Measurements from ENCODE around the gene MTRR.
"Not testable (repeated sequence)": the region's sequence is repeated elsewhere in the genome, so short reads cannot be mapped to it uniquely, and the experiment has no call there.

Gene MTRR

DNA sequence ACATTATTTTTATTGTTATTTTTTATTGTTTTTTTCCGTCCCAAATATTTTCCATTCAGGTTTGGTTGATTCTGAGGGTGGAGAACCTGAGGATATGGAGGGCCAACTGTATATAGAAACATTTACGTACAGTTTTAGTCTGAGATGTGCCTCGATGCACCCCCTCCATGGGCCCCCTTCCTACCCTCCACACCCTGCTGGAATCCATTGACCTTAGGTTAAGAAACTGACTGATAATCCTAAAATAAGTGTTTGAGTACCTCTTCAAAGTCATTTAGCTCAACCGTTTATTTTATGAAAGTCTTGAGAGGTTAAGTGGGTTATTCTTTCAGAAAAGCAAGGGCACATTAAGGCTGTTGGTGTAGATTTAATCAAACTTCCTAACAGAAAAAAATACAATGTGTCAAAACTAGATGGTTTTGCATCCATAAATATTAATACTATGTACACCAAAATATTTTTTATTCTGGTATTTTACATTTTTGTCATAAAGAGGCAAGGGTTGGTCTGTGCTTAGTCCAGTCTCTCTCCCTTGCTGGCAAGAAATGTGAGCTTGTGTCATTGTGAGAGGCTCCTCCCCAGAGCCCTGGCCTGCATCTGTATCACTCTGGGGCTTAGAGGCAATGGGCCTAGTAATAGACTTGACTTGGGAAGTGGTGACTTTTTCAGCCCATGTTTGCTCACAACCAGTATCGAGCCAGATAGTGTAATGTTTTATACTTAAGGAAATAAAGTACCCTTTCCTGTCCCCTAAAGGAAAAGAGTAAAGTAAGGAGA, 15.7 kb downstream of the MTRR start:
- Histone ChIP-seq H3K4me3 (no peak overlapping the region), H3K4me1 (no peaks in the 10 kb centered on the region), H3K9me3 (no peaks in the 10 kb centered on the region), H3K27me3 (ENCODE audit: low read depth) (no peaks in the 10 kb centered on the region), H3K36me3 (replicated peaks) (peaks cover 72% of the 10 kb centered on the region)
- no peak for DNase-seq (ENCODE audit: low spot score in 2 of 2)
- in situ Hi-C loops (cut with MboI; ENCODE audit: low sequenced_read_pairs): no loop called here

DNA sequence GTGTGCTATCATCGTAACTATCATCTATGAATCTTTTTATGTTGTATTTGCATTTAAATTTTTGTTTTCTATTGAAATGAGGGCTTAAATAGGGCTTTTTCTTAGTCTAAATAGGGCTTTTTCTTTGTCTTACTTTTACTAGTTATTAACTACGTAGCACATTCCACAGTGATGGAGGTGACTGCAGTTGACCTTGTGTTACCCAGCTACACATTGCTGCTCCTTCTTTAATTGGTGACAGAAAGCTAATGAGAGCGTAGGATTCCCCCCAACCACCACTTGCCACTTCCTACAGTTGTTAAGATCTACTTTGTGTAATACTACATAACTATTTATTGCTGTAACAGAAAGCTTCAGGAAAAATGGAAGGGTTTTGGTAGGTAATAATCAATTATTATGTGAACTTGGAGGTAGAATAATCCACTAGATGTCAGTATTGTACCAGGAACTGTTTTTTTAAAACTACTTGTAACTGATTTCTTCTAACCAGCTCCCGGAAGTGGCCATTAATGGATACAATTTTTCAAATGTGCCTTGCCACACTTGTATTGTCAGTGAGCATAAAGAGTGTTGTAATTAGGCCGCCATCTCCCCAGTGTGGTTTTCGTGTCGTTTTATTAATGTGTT, 18.0 kb downstream of the MTRR start:
- peak in 1 of 2 experiments; percentile 50 for DNase-seq (ENCODE audit: low spot score in 2 of 2)
- in situ Hi-C loops (cut with MboI; ENCODE audit: low sequenced_read_pairs): no loop called here
- H3K4me3 ChIP-seq: no peak overlapping the region
- H3K36me3 ChIP-seq (replicated peaks): peaks cover 74% of the 10 kb centered on the region
- no peaks in the 10 kb centered on the region for H3K4me1 ChIP-seq
- no peaks in the 10 kb centered on the region for H3K27me3 ChIP-seq (ENCODE audit: low read depth)
- H3K9me3 ChIP-seq: no peaks in the 10 kb centered on the region

DNA sequence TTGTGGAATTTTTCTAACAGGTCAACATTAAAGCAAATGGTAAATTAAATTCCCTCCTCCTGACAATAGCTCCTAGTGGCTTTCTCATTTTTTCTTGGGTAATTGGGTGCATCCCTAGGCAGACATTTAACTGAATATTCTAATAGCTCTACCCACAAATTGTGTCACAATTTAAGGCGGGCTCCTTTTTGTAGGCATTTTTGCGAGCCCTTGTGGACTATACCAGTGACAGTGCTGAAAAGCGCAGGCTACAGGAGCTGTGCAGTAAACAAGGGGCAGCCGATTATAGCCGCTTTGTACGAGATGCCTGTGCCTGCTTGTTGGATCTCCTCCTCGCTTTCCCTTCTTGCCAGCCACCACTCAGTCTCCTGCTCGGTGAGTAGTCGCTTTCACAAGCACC, 20.0 kb downstream of the MTRR start:
- peaks cover 79% of the 10 kb centered on the region for H3K36me3 ChIP-seq (replicated peaks)

DNA sequence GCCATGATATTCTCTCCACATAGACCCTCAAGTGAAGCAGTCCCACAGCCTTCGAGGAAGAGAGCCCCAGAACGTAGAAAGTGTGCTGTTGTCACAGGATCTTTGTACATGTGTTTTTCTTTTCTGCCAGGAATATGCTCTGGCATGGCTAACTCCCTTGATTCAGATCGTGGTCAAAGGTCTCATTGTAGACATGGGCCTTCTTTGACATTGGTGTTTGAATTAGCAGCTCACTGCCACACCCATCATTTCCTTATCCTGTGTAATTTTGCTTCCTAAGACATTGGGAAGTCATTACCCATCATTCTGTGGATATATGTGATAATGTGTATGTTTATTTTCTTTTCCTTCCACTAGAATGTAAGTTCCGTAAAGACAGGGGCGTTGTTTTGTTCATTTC, 25.5 kb downstream of the MTRR start:
- DNase-seq (ENCODE audit: low spot score in 2 of 2): no peak
- Histone ChIP-seq H3K36me3 (replicated peaks) (peaks cover 89% of the 10 kb centered on the region), H3K9me3 (no peaks in the 10 kb centered on the region), H3K4me1 (no peaks in the 10 kb centered on the region), H3K4me3 (no peak overlapping the region), H3K27me3 (ENCODE audit: low read depth) (no peaks in the 10 kb centered on the region)
- in situ Hi-C loops (cut with MboI; ENCODE audit: low sequenced_read_pairs): no loop called here

More for the DNA sequence above, 20.0 kb downstream of the MTRR start:
- H3K4me3 ChIP-seq: no peak overlapping the region
- no peaks in the 10 kb centered on the region for H3K4me1 ChIP-seq
- in situ Hi-C loops (cut with MboI; ENCODE audit: low sequenced_read_pairs): no loop called here
- H3K9me3 ChIP-seq: no peaks in the 10 kb centered on the region
- H3K27me3 ChIP-seq (ENCODE audit: low read depth): no peaks in the 10 kb centered on the region
- DNase-seq (ENCODE audit: low spot score in 2 of 2): no peak

DNA sequence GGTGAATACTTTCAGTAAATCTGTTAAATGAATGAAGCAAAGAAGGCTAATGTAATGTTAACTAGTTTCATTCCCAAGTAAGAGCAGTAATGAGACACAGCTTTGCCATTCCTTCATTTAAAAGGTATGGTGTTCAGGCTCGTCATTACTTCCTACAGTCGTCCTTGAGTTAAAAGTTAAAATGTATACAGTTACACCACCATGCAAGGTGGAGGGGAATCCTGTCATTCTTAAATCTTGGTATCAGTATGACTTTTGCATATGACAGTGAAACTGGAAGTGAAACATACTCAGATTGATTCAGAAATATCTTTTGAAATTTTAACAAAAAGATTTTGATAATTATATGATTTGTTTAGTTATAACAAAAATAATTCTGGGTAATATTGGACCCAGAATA, 25.9 kb downstream of the MTRR start:
- Histone ChIP-seq H3K27me3 (ENCODE audit: low read depth) (no peaks in the 10 kb centered on the region), H3K9me3 (no peaks in the 10 kb centered on the region), H3K36me3 (replicated peaks) (peaks cover 88% of the 10 kb centered on the region), H3K4me1 (no peaks in the 10 kb centered on the region), H3K4me3 (no peak overlapping the region)
- no peak for DNase-seq (ENCODE audit: low spot score in 2 of 2)
- in situ Hi-C loops (cut with MboI; ENCODE audit: low sequenced_read_pairs): no loop called here

DNA sequence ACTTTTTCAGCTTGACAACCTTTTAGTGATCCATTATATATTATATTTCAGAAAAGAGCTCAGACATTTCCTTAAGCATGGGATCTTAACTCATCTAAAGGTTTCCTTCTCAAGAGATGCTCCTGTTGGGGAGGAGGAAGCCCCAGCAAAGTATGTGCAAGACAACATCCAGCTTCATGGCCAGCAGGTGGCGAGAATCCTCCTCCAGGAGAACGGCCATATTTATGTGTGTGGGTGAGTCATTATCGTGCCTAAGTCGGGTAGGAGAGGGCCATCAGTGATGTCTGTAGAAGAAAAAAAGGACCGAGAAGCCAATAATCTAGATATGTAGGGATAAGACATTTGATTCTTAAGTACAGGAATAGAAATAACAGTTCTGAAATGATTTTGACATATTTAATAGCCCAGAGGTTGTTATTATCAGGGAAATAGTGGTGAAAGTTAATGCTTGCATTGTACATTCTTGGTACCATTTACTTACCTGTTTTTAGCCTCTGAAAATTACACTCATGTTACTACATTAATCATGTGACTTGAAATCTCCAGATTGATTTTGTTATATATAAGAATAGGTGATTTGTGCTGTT, 28.2 kb downstream of the MTRR start:
- Histone ChIP-seq H3K36me3 (replicated peaks) (peaks cover 88% of the 10 kb centered on the region), H3K4me3 (no peak overlapping the region), H3K9me3 (no peaks in the 10 kb centered on the region), H3K4me1 (no peaks in the 10 kb centered on the region), H3K27me3 (ENCODE audit: low read depth) (no peaks in the 10 kb centered on the region)
- in situ Hi-C loops (cut with MboI; ENCODE audit: low sequenced_read_pairs): no loop called here
- peak; percentile 27 to 66 for DNase-seq (ENCODE audit: low spot score in 2 of 2)

DNA sequence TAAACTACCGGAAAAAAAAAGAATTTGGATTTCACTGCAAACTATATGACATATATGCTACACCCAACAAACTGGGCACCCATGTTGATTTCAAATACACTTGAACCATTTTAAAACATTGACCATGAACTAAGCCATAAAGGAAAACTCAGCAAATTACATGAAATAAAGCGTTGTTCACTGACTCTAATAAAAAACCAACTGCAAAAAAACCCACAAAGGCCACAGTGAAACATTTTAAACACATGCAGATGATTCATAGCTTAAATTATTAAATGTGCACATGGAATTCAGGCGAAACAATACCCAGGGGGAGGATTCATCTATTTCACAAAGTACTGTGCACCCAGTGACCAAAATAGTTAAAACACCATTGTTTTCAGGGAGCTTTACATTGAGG, 33.3 kb downstream of the MTRR start:
- in situ Hi-C loops (cut with MboI; ENCODE audit: low sequenced_read_pairs): no loop called here
- Histone ChIP-seq H3K4me1 (no peaks in the 10 kb centered on the region), H3K9me3 (no peaks in the 10 kb centered on the region), H3K4me3 (no peak overlapping the region), H3K36me3 (replicated peaks) (peaks cover 52% of the 10 kb centered on the region), H3K27me3 (ENCODE audit: low read depth) (no peaks in the 10 kb centered on the region)
- DNase-seq (ENCODE audit: low spot score in 2 of 2): no peak

DNA sequence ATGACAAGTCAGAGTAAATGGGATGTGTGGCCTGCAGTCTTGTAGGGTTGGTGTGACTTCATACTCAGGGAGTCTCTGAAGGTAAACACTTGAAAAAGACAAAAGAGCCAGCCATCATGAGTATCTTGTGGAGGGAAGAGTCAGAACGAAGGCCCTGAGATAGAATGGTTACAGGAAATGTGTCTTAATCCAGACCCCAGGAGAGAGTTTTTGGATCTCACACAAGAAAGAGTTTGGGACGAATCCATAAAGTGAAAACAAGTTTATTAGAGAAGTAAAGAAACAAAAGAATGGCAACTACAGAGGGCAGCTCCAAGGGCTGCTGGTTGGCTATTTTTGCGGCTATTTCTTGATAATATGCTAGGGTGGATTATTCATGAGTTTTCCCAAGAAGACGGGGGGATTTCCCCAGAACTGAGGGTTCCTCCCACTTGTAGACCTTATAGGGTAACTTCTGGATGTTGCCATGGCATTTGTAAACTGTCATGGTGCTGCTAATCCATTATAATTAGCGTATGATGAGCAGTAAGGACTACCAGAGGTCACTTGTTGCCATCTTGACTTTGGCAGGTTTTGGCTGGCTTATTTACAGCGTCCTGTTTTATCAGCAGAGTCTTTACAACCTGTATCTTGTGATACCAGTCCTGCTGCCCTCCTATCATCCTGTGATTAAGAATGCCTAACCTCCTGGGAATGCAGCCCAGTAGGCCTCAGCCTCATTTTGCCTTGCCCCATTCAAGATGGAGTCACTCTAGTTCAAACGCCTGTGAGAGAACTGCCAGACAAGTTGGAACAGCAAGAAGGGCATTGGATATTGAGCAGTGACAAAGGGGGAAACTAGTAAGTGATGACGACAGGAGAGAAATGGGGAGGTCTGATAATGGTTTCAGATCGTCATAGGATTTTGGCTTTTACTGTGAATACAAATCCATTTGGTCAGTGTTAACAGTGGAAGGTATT, 34.0 kb downstream of the MTRR start:
- H3K4me3 ChIP-seq: no peak overlapping the region
- in situ Hi-C loops (cut with MboI; ENCODE audit: low sequenced_read_pairs): no loop called here
- no peak for DNase-seq (ENCODE audit: low spot score in 2 of 2)
- H3K9me3 ChIP-seq: no peaks in the 10 kb centered on the region
- no peaks in the 10 kb centered on the region for H3K27me3 ChIP-seq (ENCODE audit: low read depth)
- no peaks in the 10 kb centered on the region for H3K4me1 ChIP-seq
- peaks cover 45% of the 10 kb centered on the region for H3K36me3 ChIP-seq (replicated peaks)

DNA sequence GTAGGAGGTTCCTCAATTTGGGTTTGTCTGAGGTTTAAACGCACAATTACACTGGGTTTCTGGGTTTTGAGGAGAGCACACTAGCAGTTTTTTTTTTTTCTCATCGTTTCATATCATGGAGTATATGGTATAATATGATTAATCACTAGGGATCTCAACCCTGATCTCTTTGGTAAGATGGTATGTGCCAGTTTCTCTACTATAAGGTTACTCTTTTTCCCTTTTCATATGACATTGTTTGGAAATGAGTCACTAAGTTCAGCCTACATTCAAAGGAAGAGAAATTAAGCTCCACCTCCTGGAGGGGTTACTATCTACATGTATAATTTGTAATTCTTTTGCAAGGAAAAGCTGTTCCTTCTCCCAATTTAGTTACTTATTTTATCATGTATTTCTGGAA, 35.2 kb downstream of the MTRR start:
- Histone ChIP-seq H3K9me3 (no peaks in the 10 kb centered on the region), H3K4me3 (no peak overlapping the region), H3K4me1 (no peaks in the 10 kb centered on the region), H3K36me3 (replicated peaks) (peaks cover 32% of the 10 kb centered on the region), H3K27me3 (ENCODE audit: low read depth) (no peaks in the 10 kb centered on the region)
- no peak for DNase-seq (ENCODE audit: low spot score in 2 of 2)
- in situ Hi-C loops (cut with MboI; ENCODE audit: low sequenced_read_pairs): no loop called here

DNA sequence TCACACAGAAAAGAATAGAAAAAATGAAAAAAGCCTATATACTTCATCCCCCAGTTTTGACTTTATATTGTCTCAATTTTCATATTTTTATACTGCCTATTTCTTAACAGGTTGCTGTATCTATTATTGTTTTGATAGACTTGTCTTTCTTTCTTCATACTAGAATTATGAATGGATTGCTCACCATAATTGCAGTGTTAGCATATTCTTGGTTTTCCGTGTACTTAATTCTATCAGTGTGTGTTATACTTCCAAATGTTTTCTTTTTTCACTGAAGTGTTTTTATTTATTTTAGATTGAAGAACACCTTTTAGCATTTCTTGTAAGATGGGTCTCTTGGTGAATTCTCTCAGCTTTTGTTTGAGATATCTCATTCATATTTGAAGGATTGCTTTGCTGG, 38.7 kb downstream of the MTRR start:
- Histone ChIP-seq H3K9me3 (no peaks in the 10 kb centered on the region), H3K4me3 (no peak overlapping the region), H3K27me3 (ENCODE audit: low read depth) (no peaks in the 10 kb centered on the region), H3K4me1 (no peaks in the 10 kb centered on the region), H3K36me3 (replicated peaks) (peaks cover 7% of the 10 kb centered on the region)
- no peak for DNase-seq (ENCODE audit: low spot score in 2 of 2)
- in situ Hi-C loops (cut with MboI; ENCODE audit: low sequenced_read_pairs): no loop called here

DNA sequence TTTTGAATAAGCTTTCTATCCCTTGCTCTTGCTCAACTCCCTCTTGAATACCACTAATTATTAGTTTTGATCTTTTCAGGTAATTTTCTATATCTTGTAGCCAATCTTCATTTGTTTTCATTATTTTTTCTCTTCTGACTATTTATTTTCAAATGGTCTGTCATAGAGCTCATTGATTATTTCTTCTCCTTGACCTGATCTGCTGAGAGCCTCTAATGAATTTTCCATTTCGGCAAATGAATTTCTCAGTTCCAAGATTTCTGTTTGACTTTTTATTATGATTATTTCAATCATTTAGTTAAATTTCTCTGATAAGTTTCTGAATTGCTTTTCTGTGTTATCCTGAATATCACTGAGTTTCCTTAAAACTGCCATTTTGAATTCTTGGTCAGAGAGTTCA, 39.4 kb downstream of the MTRR start:
- Histone ChIP-seq H3K27me3 (ENCODE audit: low read depth) (no peaks in the 10 kb centered on the region), H3K9me3 (no peaks in the 10 kb centered on the region), H3K4me3 (no peak overlapping the region), H3K4me1 (no peaks in the 10 kb centered on the region), H3K36me3 (replicated peaks) (peaks cover under 1% of the 10 kb centered on the region; the same call in 1 of the 2 replicates)
- no peak for DNase-seq (ENCODE audit: low spot score in 2 of 2)
- in situ Hi-C loops (cut with MboI; ENCODE audit: low sequenced_read_pairs): no loop called here

DNA sequence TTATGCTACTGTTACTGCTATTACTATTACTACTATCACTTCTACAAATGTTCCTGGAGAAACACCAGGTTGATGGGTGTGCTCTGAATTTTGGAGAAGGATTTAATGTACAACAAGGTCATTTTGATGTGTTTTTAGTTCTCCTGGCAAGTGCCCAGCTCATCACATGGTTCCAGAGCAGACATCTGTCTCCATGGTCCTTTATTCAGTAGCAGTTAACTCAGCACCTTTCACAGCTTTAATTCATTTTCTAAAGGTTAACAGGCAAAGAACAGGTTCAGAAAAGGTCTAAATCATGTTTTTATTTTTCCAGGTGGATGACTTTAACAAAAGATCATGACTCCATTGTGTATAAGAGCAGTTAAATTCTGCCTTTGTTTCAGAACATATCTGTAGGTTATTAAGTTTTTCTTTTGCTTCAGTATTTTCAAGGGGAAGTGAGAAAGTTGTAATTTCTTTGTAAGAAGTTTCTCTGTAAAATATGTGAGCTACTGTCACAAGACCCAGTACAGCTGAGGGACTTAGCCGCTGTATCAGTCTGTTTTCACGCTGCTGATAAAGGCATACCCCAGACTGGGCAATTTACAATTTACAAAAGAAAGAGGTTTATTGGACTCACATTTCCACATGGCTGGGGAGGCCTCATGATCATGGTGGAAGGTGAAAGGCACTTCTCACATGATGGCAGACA, 41.9 kb downstream of the MTRR start:
- no peak for DNase-seq (ENCODE audit: low spot score in 2 of 2)
- Histone ChIP-seq H3K27me3 (ENCODE audit: low read depth) (no peaks in the 10 kb centered on the region), H3K4me1 (no peaks in the 10 kb centered on the region), H3K4me3 (no peak overlapping the region), H3K9me3 (no peaks in the 10 kb centered on the region), H3K36me3 (replicated peaks) (no peaks in the 10 kb centered on the region)
- in situ Hi-C loops (cut with MboI; ENCODE audit: low sequenced_read_pairs): no loop called here

DNA sequence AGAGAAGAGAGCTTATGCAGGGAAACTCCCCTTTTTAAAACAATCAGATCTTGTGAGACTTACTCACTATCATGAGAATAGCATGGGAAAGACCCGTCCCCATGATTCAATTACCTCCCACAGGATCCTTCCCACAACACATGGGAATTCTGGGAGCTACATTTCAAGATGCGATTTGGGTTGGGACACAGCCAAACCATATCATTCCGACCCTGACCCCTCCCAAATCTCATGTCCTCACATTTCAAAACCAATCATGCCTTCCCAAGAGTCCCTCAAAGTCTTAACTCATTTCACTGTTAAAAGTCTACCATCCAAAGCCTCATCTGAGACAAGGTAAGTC, 42.5 kb downstream of the MTRR start:
- H3K4me1 ChIP-seq; DNase-seq (ENCODE audit: low spot score in 2 of 2); H3K27me3 ChIP-seq (ENCODE audit: low read depth); in situ Hi-C loops (cut with MboI; ENCODE audit: low sequenced_read_pairs); H3K9me3 ChIP-seq; H3K36me3 ChIP-seq (replicated peaks); H3K4me3 ChIP-seq: not testable (repeated sequence)
